Heart left ventricle (tissue), 16 donors: Measurements from ENCODE around the gene CASKIN1. TPM values are rescaled to one million over a fixed set of nuclear protein-coding genes. Genes with fewer than 3 reads are reported as not detected.
"Not testable (repeated sequence)": the region's sequence is repeated elsewhere in the genome, so short reads cannot be mapped to it uniquely, and the experiment has no call there.

ENCODE experiments used
- ATAC-seq, 4 donors: fragments of 200-7000 bp; cut with Tn5 transposase; one replicate each; pipeline ENCODE4 v1.9.1; 2020 to 2022; ENCODE audit warnings: moderate library complexity in 4 of 4, mild to moderate bottlenecking in 3 of 4, moderate number of reproducible peaks in 1 of 4
- DNase-seq, 5 donors: peaks; one replicate each; pipeline ENCODE4 v3.0.0-alpha.2; 2020
- H3K27ac ChIP-seq, 12 donors: fragments of 200-600 bp; sonication (generic) in 4 of 12; one replicate each; pipeline versions ENCODE4 v1.5.0 to v1.8.0; 2016 to 2022; ENCODE audit warnings: mild to moderate bottlenecking in 2 of 12
- H3K27me3 ChIP-seq, 9 donors: fragments of 200-600 bp; sonication (generic) in 2 of 9; one replicate each; pipeline versions ENCODE4 v1.5.1 to v1.8.0; 2016 to 2022; ENCODE audit warnings: mild to moderate bottlenecking in 3 of 9
- H3K36me3 ChIP-seq, 9 donors: fragments of 200-600 bp; sonication (generic) in 2 of 9; one replicate each; pipeline versions ENCODE4 v1.5.0 to v1.8.0; 2018 to 2022; ENCODE audit warnings: mild to moderate bottlenecking in 2 of 9
- H3K4me1 ChIP-seq, 12 donors: fragments of 200-600 bp; sonication (generic) in 4 of 12; one replicate each; pipeline versions ENCODE4 v1.5.0 to v1.8.0; 2016 to 2022; ENCODE audit warnings: mild to moderate bottlenecking in 3 of 12
- H3K4me3 ChIP-seq, 12 donors: fragments of 200-600 bp; sonication (generic) in 4 of 12; one replicate each; pipeline versions ENCODE4 v1.5.0 to v1.8.0; 2017 to 2022; ENCODE audit warnings: mild to moderate bottlenecking in 9 of 12, moderate library complexity in 4 of 12
- H3K9me3 ChIP-seq, 12 donors: fragments of 200-600 bp; sonication (generic) in 4 of 12; one replicate each; pipeline versions ENCODE4 v1.5.0 to v1.8.0; 2016 to 2022; ENCODE audit warnings: mild to moderate bottlenecking in 1 of 12
- POLR2A ChIP-seq, 2 donors: fragments of 450-650 bp; IDR thresholded peaks; one replicate each; pipeline ENCODE4 v1.6.1; 2017; ENCODE audit warnings: antibody characterized with exemption in 2 of 2, mild to moderate bottlenecking in 2 of 2, moderate library complexity in 2 of 2
- WGBS, 4 donors: extraction: QIAGEN DNeasy Blood & Tissue Kit in 2 of 4; methylation state at CpG; one replicate each; pipeline versions ENCODE4 v1.1.5 to v1.1.7; 2013 to 2018; 5-methylcytosine and 5-hydroxymethylcytosine counted together
- intact Hi-C, 10 donors: fragments of 100-400 bp; cut with DNase I; formaldehyde crosslinking; loops; one replicate each; pipeline versions ENCODE4 v1.11.1 to v1.14.2; 2022
- microRNA counts, 2 donors: library from miRNA; unstranded; fragments of <30 nt; microRNA quantifications; one replicate each; lab custom pipeline; 2016
- microRNA-seq, 4 donors: library from miRNA; unstranded; fragments of <30 nt; microRNA quantifications; one replicate each; pipeline versions ENCODE4 to v1.2.0, GENCODE V29; 2017 to 2020
- polyA plus RNA-seq, 2 donors: library from polyadenylated mRNA; stranded (reverse); fragments of 200-250 nt; gene quantifications; one replicate each; pipeline ENCODE4 v1.2.3, GENCODE V29; 2013
- total RNA-seq, 9 donors: library from RNA; depleted of rRNA in 2 of 9; stranded (reverse); fragments of >200 nt in 2 of 9; fragmentation: NEBNext Ultra II Directional in 3 of 9; extraction: Animal tissue kit (Norgen Biotek cat#: 25700) in 3 of 9; gene quantifications; one replicate each; pipeline versions ENCODE4 v1.1.0 to v1.2.4, GENCODE V29; 2016 to 2023
- donor health status: ischemic (EF 13 %, LVEDD 7.1; RV severe dilation, severe dysfunction).
- donor health status: healthy with polysubstance abuse.
- donor health status: DM: no; HTN: yes; CAD: no.
- donor health status: DM: no; HTN: no; CAD: no.
- donor health status: ischemic (EF 25% LVEDD 6.9; RV normal size, moderate dysfunction).
- donor health status: ischemic (EF 25% LVEDD 5.7; RV mildly dilated, moderate dysfunction).
- donor health status: healthy.
- donor health status: DM: yes; HTN: yes; CAD: no.
- donor health status: ischemic (EF 35%, LVEDD 5.7; RV mildly dilated, moderate dysfunction).
- donor health status: nonischemic (EF 11% LVEDD 7.7; RV severe dilation, severe dysfunction).
- donor health status: DM: yes; HTN: yes; CAD: no.
- donor health status: PGD.
- donor health status: ischemic (EF 29% LVEDD 5.4; RV normal size, mild dysfunction).
- donor health status: nonischemic (EF 23%, LVEDD 6.1; RV moderate dilation, normal function).

The CASKIN1 gene
- total and polyA plus RNA-seq, 11 donors = 0.37 to 7.0 (median 2.1) TPM

GRCh38 chr16:2135770-2136490 is 60.5 kb downstream of the CASKIN1 start, which contains the start of gene PKD1:
TSS of gene PKD1 (minus strand) at chr16:2135898. CDS start at chr16:2135689, 209 bp downstream.
- WGBS, 4 donors = 0% methylated on average over 15 to 66 of the region's 81 CpGs
- H3K9me3 ChIP-seq, intact Hi-C loops, H3K36me3 ChIP-seq, H3K27me3 ChIP-seq: not testable (repeated sequence)
- ATAC-seq (peak; percentile 40 to 95 (median 92)), DNase-seq (peak; percentile 96 to 99 (median 98))
- peak in 1 of 2 donors; percentile 33 for TF ChIP-seq POLR2A (IDR thresholded peaks at IDR 0.05)
- Histone ChIP-seq H3K4me3 (peak within 1 kb of the TSS; percentile 34 to 73 (median 60)), H3K27ac (peak within 1 kb of the TSS in 11 of 12 donors; percentile 66 to 86 (median 78)), H3K4me1 (peaks cover 0 to 21% (median 9%) of the 10 kb centered on the region in 12 donors)

- Histone ChIP-seq H3K4me1 (peaks cover 0 to 23% (median 5%) of the 10 kb centered on the region in 12 donors), H3K4me3 (peak overlapping the region; percentile 34 to 73 (median 60)), H3K27ac (peak overlapping the region in 11 of 12 donors; percentile 49 to 86 (median 78))
- intact Hi-C loops, H3K9me3 ChIP-seq, H3K27me3 ChIP-seq, H3K36me3 ChIP-seq, ATAC-seq: not testable (repeated sequence)
- DNase-seq = peak in 1 of 5 donors; percentile 61
- 0 to 1% (median 1%) methylated on average over 8 to 33 of the region's 42 CpGs for WGBS, 4 donors
These were observed 61.3 kb downstream of the CASKIN1 start for GRCh38 chr16:2135071-2135470.

DNA sequence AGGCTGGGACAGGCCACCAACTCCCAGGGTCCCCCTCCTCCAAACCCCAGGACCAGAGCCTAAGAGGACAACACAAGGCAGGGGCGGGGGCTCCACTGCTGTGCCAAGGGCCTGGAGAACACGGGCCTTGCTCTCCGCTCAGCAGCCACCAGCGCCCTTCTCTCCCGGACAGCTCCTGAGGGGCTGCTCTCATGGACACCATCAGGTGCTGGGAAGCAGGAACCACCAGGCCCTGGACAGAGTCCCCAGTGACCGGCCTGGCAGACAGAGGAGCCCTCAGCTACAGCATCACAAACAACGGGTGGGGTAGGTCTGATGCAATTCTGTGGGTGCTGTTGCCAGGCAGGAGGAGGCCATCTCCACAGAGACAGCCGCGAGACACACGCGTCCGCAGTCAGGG is 62.6 kb downstream of the CASKIN1 start:
- H3K36me3 ChIP-seq, intact Hi-C loops, DNase-seq, ATAC-seq, H3K27me3 ChIP-seq, H3K9me3 ChIP-seq: not testable (repeated sequence)
- H3K27ac ChIP-seq = peak overlapping the region in 3 of 12 donors; percentile 19 to 83 (median 45)
- WGBS, 4 donors = 34 to 49% (median 48%) methylated on average over 5 to 7 of the region's 12 CpGs; no CpG with 5 or more reads in 1 of the 4 donors
- H3K4me3 ChIP-seq = peak overlapping the region in 7 of 12 donors; percentile 21 to 34 (median 23)
- H3K4me1 ChIP-seq = peaks cover 0 to 28% (median 6%) of the 10 kb centered on the region in 12 donors

DNA sequence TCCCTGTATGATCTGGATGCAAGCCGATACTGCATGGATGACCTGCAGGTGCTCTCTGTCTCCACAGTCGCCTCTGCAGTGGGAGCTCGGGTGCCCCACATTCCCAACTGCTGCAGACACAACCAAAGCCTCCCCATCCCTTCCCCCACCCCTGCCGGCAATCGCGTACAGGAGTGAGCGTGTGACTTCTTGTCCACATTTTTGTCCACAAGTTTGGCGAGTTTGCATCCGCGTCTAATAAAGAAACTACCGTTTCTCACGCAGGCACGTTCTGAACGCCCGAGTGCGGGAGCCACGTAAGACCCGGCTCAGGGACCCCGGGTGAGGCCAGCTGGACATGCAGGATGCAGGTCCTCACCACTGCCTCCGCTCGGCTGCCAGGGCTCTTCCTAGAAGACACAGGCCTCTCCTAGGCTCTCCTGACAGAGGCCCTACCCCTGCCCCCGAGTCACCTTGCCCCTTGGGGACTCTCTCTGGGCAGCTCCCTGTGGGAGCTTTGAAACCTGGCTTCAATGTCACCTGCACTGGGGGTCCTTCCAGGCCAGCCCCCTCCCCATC is 66.4 kb downstream of the CASKIN1 start:
- H3K4me3 ChIP-seq, H3K27me3 ChIP-seq, H3K36me3 ChIP-seq, H3K9me3 ChIP-seq, ATAC-seq, intact Hi-C loops, DNase-seq: not testable (repeated sequence)
- H3K27ac ChIP-seq = peak overlapping the region in 1 of 12 donors; percentile 64
- WGBS, 4 donors = 63 to 82% (median 72%) methylated on average over 18 to 22 of the region's 22 CpGs
- H3K4me1 ChIP-seq = peaks cover 3 to 55% (median 33%) of the 10 kb centered on the region in 12 donors

GRCh38 chr16:2129251-2129650 is 67.2 kb downstream of the CASKIN1 start:
- ATAC-seq, intact Hi-C loops, H3K27me3 ChIP-seq, DNase-seq, H3K36me3 ChIP-seq, H3K9me3 ChIP-seq, H3K4me3 ChIP-seq: not testable (repeated sequence)
- 78 to 88% (median 84%) methylated on average over 9 to 10 of the region's 11 CpGs for WGBS, 4 donors
- H3K4me1 ChIP-seq = peaks cover 6 to 63% (median 40%) of the 10 kb centered on the region in 12 donors
- H3K27ac ChIP-seq = peak overlapping the region in 1 of 12 donors; percentile 82

DNA sequence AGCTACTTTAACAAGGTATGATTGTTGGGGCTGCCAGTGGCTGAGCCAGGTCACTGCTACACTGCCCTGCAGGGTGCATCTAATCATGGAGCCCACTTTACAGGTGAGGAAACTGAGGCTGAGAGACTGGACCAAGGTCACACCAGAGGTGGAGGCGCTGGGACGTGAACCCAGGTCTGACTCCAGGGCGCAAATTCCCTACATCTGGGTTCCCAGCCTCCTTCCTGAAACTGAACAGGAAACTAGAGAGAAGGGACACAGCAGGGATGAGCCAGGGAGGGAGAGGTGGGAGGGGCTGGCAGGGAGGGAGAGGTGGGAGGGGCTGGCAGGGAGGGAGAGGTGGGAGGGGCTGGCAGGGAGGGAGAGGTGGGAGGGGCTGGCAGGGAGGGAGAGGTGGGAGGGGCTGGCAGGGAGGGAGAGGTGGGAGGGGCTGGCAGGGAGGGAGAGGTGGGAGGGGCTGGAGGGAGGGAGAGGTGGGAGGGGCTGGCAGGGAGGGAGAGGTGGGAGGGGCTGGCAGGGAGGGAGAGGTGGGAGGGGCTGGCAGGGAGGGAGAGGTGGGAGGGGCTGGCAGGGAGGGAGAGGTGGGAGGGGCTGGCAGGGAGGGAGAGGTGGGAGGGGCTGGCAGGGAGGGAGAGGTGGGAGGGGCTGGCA is 68.7 kb downstream of the CASKIN1 start:
- ATAC-seq (peak in 2 of 4 donors; percentile 4 to 10), DNase-seq (peak in 2 of 5 donors; percentile 52 to 70)
- Histone ChIP-seq H3K27ac (peak overlapping the region; percentile 78 to 100 (median 98)), H3K4me1 (peaks cover 6 to 70% (median 47%) of the 10 kb centered on the region in 12 donors)
- WGBS, 4 donors = 13 to 40% (median 30%) methylated on average over 3 of the region's 3 CpGs
- H3K36me3 ChIP-seq, H3K27me3 ChIP-seq, H3K4me3 ChIP-seq, H3K9me3 ChIP-seq, intact Hi-C loops: not testable (repeated sequence)

MicroRNAs within 50 kb of the gene (microRNA counts, 767-probe panel; counts per million panel counts)
- 0 to 349 counts per million in 2 donors for microRNA hsa-miR-3180 (lab: Ali Mortazavi, UCI)
- microRNA hsa-miR-4516 (lab: Ali Mortazavi, UCI) = 2,301 to 2,702 counts per million in 2 donors

Small RNAs within 50 kb of the gene (microRNA-seq; reads per million reads assigned to microRNA genes)
- gene MIR3180-5 = 0 reads per million in 4 donors
- 0 reads per million in 4 donors for gene MIR4516

Other genes starting within 250 kb of the CASKIN1 start
- gene RPL3L, start 241.9 kb downstream of the CASKIN1 start, total RNA-seq = 100 to 1,000 TPM; 117 to 279 (median 216) TPM
- 100 to 1,000 TPM in 1 of 2 donors, 10 to 100 TPM in 1; 86.5 to 180 TPM for gene RPL3L, start 241.9 kb downstream of the CASKIN1 start, polyA plus RNA-seq
- gene NDUFB10, start 237.1 kb downstream of the CASKIN1 start, total RNA-seq = 1,000 to 10,000 TPM in 2 of 9 donors, 100 to 1,000 TPM in 7; 316 to 1,519 (median 542) TPM
- 1,000 to 10,000 TPM in 1 of 2 donors, 100 to 1,000 TPM in 1; 732 to 1,618 TPM for gene NDUFB10, start 237.1 kb downstream of the CASKIN1 start, polyA plus RNA-seq
- 1,000 to 10,000 TPM in 4 of 9 donors, 100 to 1,000 TPM in 5; 673 to 1,554 (median 968) TPM for gene RPS2, start 231.8 kb downstream of the CASKIN1 start, total RNA-seq
- 1,000 to 10,000 TPM; 1,419 to 2,484 TPM for gene RPS2, start 231.8 kb downstream of the CASKIN1 start, polyA plus RNA-seq
- gene RNF151, start 229.7 kb downstream of the CASKIN1 start, total RNA-seq = not detected
- not detected for gene RNF151, start 229.7 kb downstream of the CASKIN1 start, polyA plus RNA-seq
- 10 to 100 TPM; 19.3 to 68.7 (median 21.5) TPM for gene TBL3, start 224.6 kb downstream of the CASKIN1 start, total RNA-seq
- gene TBL3, start 224.6 kb downstream of the CASKIN1 start, polyA plus RNA-seq = 10 to 100 TPM; 57.9 to 59.5 TPM
- not detected for gene NOXO1, start 215.1 kb downstream of the CASKIN1 start, total RNA-seq
- gene NOXO1, start 215.1 kb downstream of the CASKIN1 start, polyA plus RNA-seq = under 1 TPM; 0.06 to 0.15 TPM
- 10 to 100 TPM; 18.0 to 29.9 (median 23.5) TPM for gene GFER, start 212.4 kb downstream of the CASKIN1 start, total RNA-seq
- gene GFER, start 212.4 kb downstream of the CASKIN1 start, polyA plus RNA-seq = 10 to 100 TPM; 36.6 to 51.1 TPM
- gene SYNGR3, start 206.6 kb downstream of the CASKIN1 start, total RNA-seq = 1 to 10 TPM in 3 of 9 donors, under 1 TPM in 6; 0.19 to 1.3 (median 0.86) TPM
- gene SYNGR3, start 206.6 kb downstream of the CASKIN1 start, polyA plus RNA-seq = 1 to 10 TPM in 1 of 2 donors, under 1 TPM in 1; 0.53 to 2.7 TPM
- 10 to 100 TPM; 10.9 to 47.4 (median 17.0) TPM for gene ZNF598, start 186.8 kb downstream of the CASKIN1 start, total RNA-seq
- gene ZNF598, start 186.8 kb downstream of the CASKIN1 start, polyA plus RNA-seq = 10 to 100 TPM in 1 of 2 donors, 1 to 10 TPM in 1; 9.4 to 33.8 TPM
- under 1 TPM in 1 of 9 donors, not detected in 8; 0.69 TPM for gene NPW, start 176.8 kb downstream of the CASKIN1 start, total RNA-seq
- under 1 TPM in 1 of 2 donors, not detected in 1; 0.19 TPM for gene NPW, start 176.8 kb downstream of the CASKIN1 start, polyA plus RNA-seq
- 100 to 1,000 TPM; 124 to 496 (median 227) TPM for gene NHERF2, start 169.7 kb downstream of the CASKIN1 start, total RNA-seq
- 100 to 1,000 TPM; 213 to 396 TPM for gene NHERF2, start 169.7 kb downstream of the CASKIN1 start, polyA plus RNA-seq
- 10 to 100 TPM in 7 of 9 donors, 1 to 10 TPM in 2; 9.0 to 25.0 (median 11.7) TPM for gene NTHL1, start 148.8 kb downstream of the CASKIN1 start, total RNA-seq
- 10 to 100 TPM; 13.1 to 32.3 TPM for gene NTHL1, start 148.8 kb downstream of the CASKIN1 start, polyA plus RNA-seq
- gene TSC2, start 148.6 kb downstream of the CASKIN1 start, total RNA-seq = 10 to 100 TPM; 48.4 to 94.5 (median 70.4) TPM
- gene TSC2, start 148.6 kb downstream of the CASKIN1 start, polyA plus RNA-seq = 10 to 100 TPM; 33.3 to 44.8 TPM
- gene PKD1, start 60.7 kb downstream of the CASKIN1 start, total RNA-seq = 100 to 1,000 TPM in 6 of 9 donors, 10 to 100 TPM in 3; 64.9 to 441 (median 110) TPM
- gene PKD1, start 60.7 kb downstream of the CASKIN1 start, polyA plus RNA-seq = 100 to 1,000 TPM in 1 of 2 donors, 10 to 100 TPM in 1; 90.6 to 105 TPM
- 1 to 10 TPM in 4 of 9 donors, under 1 TPM in 5; 0.36 to 5.0 (median 0.75) TPM for gene RAB26, start 48.0 kb downstream of the CASKIN1 start, total RNA-seq
- gene RAB26, start 48.0 kb downstream of the CASKIN1 start, polyA plus RNA-seq = 1 to 10 TPM in 1 of 2 donors, under 1 TPM in 1; 0.28 to 3.3 TPM
- gene TRAF7, start 40.8 kb downstream of the CASKIN1 start, total RNA-seq = 10 to 100 TPM; 20.2 to 40.2 (median 27.0) TPM
- 10 to 100 TPM; 12.2 to 39.5 TPM for gene TRAF7, start 40.8 kb downstream of the CASKIN1 start, polyA plus RNA-seq
- 10 to 100 TPM; 19.8 to 49.0 (median 22.8) TPM for gene MLST8, start 8.8 kb upstream of the CASKIN1 start, total RNA-seq
- gene MLST8, start 8.8 kb upstream of the CASKIN1 start, polyA plus RNA-seq = 10 to 100 TPM; 28.5 to 42.3 TPM
- gene BRICD5, start 14.3 kb upstream of the CASKIN1 start, total RNA-seq = 10 to 100 TPM in 2 of 9 donors, 1 to 10 TPM in 7; 1.7 to 11.7 (median 5.5) TPM
- 1 to 10 TPM; 3.8 to 7.6 TPM for gene BRICD5, start 14.3 kb upstream of the CASKIN1 start, polyA plus RNA-seq
- gene PGP, start 18.2 kb upstream of the CASKIN1 start, total RNA-seq = 10 to 100 TPM; 19.6 to 44.0 (median 33.8) TPM
- 10 to 100 TPM; 24.6 to 31.7 TPM for gene PGP, start 18.2 kb upstream of the CASKIN1 start, polyA plus RNA-seq
- 10 to 100 TPM in 8 of 9 donors, 1 to 10 TPM in 1; 8.4 to 27.3 (median 12.7) TPM for gene E4F1, start 27.0 kb upstream of the CASKIN1 start, total RNA-seq
- 10 to 100 TPM; 17.3 to 20.4 TPM for gene E4F1, start 27.0 kb upstream of the CASKIN1 start, polyA plus RNA-seq
- gene DNASE1L2, start 39.8 kb upstream of the CASKIN1 start, total RNA-seq = under 1 TPM in 7 of 9 donors, not detected in 2; 0.12 to 0.51 (median 0.34) TPM
- gene DNASE1L2, start 39.8 kb upstream of the CASKIN1 start, polyA plus RNA-seq = under 1 TPM; 0.18 to 0.50 TPM
- gene ECI1, start 55.0 kb upstream of the CASKIN1 start, total RNA-seq = 100 to 1,000 TPM in 8 of 9 donors, 10 to 100 TPM in 1; 84.6 to 178 (median 142) TPM
- gene ECI1, start 55.0 kb upstream of the CASKIN1 start, polyA plus RNA-seq = 100 to 1,000 TPM; 146 to 340 TPM
- gene RNPS1, start 71.5 kb upstream of the CASKIN1 start, total RNA-seq = 100 to 1,000 TPM; 100 to 154 (median 120) TPM
- 100 to 1,000 TPM in 1 of 2 donors, 10 to 100 TPM in 1; 73.9 to 193 TPM for gene RNPS1, start 71.5 kb upstream of the CASKIN1 start, polyA plus RNA-seq
- 10 to 100 TPM in 5 of 9 donors, 1 to 10 TPM in 4; 8.0 to 16.5 (median 10.0) TPM for gene ABCA3, start 144.1 kb upstream of the CASKIN1 start, total RNA-seq
- gene ABCA3, start 144.1 kb upstream of the CASKIN1 start, polyA plus RNA-seq = 1 to 10 TPM; 6.7 to 8.8 TPM
- 1 to 10 TPM in 7 of 9 donors, under 1 TPM in 2; 0.67 to 6.0 (median 1.6) TPM for gene CCNF, start 232.8 kb upstream of the CASKIN1 start, total RNA-seq
- 1 to 10 TPM in 1 of 2 donors, under 1 TPM in 1; 0.38 to 1.6 TPM for gene CCNF, start 232.8 kb upstream of the CASKIN1 start, polyA plus RNA-seq